DMS53 (cell line): Measurements from ENCODE around the gene EPN2.
A peak's percentile ranks its signal among the peaks of the same experiment; 100 is the strongest.

Experiments
- DNase-seq: peaks from one replicate; lab custom pipeline; 2025; lab: John Stamatoyannopoulos, UW

The EPN2 gene

DNA sequence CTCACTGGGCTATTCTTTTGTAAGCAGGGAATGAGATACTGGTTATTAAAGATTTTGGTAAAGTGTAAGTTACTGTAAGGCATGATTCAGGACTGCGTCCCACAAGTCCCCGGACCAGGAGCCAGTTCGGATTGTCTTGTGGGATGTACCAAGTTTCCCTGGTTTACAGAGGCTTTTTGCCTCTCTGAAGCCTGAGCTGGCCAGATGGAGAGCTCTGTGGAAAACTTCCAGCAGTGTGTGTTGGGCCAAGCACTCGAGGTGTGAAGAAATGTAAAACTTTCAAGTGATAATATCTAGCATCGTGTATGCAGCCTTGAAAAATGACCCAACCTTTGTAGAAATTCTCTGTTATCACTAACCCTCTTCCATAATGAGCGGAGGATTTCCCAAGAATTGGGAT is 2.4 kb downstream of the EPN2 start:
- no peak for DNase-seq

DNA sequence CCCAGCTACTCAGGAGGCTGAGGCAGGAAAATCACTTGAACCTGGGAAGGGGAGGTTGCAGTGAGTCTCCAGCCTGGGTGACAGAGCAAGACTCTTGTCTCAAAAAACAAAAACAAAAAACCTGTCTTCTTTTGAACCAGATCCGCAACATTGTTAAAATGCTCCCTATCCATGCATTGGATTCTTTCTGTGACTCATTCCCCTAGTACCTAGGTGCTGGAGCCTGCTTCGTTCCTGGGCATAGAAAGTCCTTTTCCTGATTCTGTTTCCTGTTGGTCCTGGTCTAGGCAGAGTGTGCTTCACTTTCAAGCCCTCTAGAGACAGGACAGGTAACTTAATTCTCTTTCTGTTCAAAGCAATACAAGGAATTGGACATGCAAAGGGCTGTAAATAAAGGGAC is 5.2 kb downstream of the EPN2 start:
- DNase-seq, result peak; percentile 11

DNA sequence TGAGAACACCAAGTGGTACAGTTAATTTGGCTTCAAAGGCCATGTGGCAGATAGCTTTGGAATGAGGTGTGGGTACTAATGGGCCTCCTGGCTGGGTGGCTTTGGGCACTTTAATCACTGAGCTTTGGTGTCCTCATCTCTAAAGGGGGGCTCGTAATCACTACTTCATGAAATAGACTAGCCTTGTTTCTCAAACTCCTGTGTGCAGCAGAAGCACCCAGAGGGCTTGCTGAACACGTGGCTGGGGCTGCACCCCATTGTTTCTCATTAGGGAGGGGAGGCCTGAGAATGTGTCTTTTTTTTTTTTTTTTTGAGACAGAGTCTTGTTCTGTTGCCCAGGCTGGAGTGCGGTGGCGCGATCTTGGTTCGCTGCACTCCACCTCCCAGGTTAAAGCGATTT is 5.8 kb downstream of the EPN2 start:
- no peak for DNase-seq

DNA sequence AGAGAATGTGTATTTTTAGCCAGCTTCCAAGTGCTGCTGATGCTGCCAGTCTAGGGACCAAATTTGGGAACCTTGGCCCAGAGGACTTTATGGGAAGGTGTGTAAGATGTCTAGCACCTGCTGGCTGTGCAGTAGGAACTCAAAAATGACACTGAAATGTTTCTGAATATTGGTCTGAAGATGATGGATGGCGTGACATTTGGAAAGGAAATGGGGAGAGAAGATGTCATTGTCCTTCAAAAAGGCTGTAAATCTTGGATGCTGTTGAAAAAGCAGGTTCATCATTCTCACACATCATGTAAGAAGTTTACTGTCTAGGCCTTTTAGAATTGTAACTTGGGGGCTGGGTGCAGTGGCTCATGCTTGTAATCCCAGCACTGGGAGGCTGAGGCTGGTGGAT is 6.7 kb downstream of the EPN2 start:
- DNase-seq, result no peak

DNA sequence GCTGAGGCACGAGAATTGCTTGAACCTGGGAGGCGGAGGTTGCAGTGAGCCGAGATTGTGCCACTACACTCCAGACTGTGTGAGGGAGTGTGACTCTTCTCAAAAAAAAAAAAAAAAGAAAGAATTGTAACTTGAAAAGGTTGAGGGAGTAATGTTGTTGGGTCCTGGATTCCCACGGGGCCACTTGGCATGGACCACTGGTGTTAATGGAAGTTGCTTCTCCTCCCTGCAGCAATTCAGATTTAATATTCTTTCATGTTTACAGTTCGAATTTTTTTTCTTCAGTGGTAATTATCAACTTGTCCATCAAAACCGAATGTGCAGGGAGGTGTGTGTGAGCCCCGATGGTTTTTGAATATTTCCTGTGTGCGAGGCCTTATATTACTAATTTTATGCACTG is 7.2 kb downstream of the EPN2 start:
- DNase-seq, result no peak

DNA sequence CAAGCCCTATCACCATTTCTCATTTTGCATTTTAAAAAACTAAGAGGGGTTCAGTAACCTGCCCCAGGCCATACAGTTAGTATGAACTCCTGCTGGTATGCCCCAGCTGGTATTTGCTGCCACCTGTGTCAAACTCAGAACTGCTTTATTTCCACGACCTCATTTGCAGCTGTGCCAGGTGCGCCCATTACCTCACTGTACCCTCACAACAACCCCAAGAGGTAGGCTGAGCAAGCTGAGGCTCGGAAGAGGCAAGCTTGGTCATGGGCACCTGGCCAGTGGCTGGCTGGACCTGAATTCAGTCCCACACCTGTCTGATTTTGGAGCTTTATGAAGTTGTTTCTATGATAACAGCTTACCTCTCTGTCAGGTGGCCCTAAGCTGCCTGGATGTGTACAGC is 7.6 kb downstream of the EPN2 start:
- DNase-seq, result no peak

DNA sequence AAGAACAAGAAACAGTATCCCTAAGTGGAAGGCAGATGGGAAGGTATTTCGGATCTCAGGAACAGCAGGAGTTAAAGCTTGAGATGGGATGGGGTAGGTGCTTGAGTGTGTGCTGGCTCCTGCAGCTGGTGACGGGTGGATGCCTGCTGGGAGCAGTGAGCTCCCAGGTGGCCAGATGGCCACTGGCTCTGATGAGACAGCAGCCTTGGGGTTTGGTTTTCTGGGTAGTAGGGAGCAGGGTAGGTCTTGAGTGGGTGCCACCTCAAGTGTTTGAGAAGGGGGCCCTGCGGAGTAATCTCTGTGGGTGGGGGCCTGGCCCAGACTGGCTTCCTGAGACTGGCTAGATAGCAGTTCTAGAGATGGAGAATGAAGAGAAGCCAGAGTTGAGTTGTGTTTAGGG is 10.3 kb downstream of the EPN2 start:
- DNase-seq, result no peak

DNA sequence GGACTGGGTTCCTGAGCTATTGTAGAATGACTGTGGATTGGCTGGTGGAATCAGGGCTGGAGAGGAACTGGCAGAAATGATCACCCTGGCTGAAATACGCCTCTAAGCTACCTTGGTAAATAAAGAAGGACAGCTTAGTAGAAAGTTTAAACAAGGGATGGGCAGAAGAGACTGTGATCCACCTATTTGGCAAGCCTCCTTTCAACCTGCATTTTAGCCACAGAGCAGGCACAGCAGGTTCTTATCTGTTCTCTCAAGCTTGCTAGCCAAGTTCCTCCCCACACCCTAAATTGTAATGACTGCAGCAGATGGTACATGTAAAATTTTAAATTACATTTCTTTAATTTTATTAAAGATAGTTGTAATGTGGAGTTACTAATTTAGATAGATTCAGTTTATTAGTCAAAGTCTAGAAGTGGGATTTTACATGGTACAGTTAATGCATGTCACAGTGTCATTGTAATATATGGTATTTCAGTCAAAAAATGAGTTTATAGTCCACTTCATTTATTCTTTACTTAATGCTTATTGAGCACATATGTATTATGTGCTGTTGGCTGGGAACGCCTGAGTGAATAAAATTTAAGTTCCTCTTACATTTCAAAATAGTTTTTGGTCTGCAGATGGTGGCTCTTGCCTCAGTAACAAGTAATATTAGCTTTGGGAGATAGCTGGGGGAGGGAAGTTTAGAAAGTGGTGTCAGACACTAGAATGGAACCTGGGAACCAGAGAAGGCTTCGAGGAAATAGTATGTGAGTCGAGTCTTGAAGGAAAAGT is 11.2 kb downstream of the EPN2 start:
- DNase-seq, result no peak

DNA sequence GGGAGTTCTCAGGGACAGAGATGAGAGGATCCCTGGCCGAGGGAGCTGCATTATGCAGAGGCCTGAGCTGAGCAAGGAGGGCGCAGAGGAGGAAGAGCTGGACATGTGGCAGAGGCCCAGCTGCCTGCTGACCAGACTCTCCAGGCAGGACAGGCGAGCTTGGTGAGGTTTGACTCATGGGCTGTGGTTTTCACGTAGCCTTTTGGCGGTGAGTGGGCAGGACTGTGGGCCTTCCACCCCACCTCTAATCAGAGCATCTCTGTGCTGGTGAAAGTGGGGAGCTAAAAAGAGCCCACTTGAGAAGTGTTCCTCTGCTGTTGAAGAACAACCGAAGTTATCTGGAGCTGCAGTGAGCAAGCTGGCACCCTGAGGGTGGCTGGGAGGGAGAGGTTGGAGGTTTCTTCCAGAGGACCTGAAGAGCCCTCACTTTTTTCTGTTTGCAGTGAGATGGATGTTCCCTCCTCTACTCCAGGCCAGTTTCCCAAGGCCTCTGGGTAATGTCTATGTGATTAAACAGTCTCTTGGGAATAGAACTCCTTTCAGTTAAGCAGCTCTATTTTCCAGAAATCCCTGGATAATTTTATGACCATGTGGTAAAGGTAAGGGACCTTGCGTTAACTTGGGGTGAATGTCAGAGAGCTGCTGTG is 11.9 kb downstream of the EPN2 start:
- no peak for DNase-seq

DNA sequence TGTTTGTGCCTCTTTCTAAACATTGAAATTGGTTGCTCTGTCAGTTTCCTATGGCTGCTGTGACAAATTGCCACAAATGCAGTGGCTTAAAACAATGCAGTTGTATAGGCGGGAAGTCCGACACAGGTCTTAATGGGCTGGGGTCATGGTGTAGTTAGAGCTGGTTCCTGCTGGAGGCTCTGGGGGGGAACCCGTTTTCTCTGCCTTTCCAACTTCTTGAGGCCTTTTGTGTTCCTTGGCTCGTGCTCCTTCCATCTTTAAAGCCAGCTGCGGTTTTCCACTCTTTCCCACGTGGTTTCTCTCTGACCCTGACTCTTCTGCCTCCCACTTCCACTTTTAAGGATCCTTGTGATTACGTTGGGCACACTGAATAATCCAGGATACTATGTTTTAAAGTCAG is 12.5 kb downstream of the EPN2 start:
- no peak for DNase-seq

DNA sequence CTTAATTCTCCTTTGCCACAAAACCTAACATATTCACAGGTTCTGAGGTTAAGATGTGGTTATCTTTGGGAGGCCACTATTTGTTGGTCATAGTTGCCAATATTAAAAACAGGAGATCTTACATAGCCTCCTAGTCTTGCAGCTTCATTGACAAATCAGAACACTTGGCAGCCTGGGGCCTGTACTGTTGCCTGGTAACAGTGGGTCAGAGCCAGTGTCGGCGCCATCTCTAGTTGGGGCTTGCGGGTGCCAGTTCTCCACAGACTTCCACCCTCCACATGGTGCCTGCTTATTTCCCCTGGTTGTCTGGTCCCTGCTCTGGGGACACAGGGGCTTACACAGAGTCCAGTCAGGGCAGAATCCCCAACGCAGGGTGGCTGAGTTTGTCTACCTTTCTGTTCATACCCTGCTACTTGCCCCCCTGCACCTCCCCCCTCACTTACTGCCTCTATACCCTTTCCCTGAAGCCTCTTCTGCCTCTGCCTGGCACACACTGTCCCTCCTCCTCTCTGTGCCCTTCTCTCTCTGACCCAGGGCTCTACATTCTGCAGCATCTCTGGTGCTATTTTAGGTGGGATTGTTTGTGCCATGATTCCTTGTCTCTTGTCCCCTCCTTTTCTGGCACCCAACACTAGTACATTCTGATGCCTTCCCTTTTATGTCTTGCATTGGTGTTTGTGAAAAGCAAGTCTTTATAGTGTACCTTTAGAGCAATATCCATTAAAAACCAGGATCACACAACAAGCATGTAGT is 13.4 kb downstream of the EPN2 start:
- no peak for DNase-seq

DNA sequence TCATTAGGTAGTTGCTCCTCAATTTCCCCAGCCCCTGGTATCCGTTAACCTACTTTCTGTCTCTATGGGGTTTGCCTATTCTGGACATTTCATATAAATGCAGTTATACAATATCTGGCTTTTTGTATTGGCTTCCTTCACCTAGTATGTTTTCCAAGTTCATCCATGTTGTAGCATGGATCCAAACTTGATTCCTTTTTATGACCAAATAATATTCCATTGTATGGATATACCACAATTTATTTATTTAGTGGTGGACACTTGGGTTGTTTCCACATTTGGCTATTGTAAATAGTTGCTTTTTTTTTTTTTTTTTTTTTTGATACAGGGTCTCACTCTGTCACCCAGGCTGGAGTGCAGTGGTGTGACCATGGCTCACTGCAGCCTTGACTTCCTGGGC is 15.9 kb downstream of the EPN2 start:
- no peak for DNase-seq

DNA sequence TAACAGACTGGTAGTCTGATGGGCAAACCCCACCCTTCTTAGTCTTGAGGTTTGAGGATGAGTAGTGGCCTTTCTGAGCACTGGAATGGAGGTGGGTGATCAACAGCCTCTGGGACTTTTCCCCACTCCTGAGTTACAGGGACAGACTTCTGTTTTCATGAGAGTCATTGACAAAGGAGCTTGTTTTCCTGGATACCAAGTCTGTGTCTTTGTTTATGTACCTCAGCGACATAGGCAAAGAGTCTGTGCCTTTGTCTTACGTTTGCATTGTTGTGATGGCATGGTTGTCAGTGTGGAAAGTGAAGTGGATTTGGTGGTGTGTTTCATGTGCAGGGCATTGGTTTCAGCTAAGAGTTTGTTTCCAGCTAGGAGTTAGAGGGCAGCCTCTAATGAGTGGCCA is 17.5 kb downstream of the EPN2 start:
- peak; percentile 48 for DNase-seq

DNA sequence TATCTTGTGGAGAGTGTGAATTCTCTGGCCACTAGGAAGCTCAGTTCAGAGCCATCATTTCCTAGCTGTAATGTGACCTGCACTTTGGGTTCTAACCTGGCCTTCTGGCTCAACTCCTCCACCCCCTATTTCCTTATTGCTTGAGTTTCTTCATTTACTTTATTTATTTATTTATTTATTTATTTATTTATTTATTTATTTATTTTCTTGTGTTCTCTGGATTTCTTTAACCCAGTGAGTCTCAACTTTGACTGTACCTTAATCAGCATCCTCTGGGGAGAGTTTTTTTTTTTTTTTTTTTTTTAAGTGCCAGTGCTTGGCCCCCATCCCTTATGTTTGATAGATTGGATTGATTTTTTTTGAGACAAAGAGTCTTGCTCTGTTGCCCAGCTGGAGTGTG is 18.1 kb downstream of the EPN2 start:
- no peak for DNase-seq

DNA sequence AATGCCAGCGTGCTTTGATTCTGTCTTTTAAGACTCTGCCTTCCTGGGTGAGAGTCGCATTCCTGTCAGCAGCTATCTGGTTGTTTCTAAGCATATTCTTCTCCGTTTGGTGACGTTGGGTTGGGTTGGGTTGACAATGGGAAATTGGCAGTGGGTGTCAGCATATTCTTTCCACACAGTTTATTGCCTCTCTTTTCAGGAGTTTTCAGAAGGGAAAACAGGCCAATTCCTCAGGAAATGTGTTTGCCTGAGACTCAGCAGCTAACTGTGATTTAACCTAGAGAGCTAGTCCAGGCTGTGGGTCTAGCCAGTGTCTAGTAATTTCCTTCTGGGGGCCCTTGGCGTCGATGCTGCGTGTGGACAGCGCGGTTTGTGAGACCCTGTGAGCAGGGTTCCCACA is 21.2 kb downstream of the EPN2 start:
- no peak for DNase-seq

DNA sequence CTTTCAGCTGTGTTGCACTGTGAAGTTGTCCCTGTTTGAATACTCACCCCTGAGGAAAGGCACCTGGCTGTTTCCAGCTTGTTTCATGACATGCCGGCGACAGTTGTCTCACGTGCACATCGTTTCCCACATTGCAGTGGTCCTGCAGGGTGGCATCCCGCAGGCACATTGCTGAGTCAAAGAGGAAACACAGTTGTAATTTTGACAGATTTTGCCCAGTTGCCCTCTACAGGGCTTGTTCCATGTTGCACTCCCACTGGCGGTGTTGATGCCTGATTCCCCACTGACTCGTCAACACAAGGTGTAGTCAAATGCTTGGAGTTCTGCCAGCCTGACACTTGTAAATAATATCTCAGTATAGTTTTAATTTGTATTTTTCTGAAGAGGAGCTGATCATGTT is 23.8 kb downstream of the EPN2 start:
- DNase-seq, result peak; percentile 10

DNA sequence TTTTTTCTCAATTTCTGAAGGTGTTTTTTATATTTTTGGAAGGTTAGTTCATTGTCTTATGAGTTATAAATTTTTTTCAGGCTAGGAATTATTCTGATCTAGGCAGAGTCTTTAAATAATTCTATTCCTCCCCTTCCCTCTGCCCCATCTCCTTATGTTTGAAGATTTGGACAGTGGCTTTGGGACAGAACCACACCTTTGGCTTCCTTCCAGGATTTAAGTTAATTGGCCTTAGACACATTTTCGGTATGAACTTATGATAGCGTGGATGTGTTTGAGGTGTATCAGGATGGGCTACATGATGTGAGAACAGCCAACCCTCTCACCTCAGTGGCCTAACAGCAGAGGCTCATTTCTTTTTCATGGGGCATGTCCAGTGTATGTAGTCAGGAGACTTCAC is 24.3 kb downstream of the EPN2 start:
- DNase-seq, result no peak

DNA sequence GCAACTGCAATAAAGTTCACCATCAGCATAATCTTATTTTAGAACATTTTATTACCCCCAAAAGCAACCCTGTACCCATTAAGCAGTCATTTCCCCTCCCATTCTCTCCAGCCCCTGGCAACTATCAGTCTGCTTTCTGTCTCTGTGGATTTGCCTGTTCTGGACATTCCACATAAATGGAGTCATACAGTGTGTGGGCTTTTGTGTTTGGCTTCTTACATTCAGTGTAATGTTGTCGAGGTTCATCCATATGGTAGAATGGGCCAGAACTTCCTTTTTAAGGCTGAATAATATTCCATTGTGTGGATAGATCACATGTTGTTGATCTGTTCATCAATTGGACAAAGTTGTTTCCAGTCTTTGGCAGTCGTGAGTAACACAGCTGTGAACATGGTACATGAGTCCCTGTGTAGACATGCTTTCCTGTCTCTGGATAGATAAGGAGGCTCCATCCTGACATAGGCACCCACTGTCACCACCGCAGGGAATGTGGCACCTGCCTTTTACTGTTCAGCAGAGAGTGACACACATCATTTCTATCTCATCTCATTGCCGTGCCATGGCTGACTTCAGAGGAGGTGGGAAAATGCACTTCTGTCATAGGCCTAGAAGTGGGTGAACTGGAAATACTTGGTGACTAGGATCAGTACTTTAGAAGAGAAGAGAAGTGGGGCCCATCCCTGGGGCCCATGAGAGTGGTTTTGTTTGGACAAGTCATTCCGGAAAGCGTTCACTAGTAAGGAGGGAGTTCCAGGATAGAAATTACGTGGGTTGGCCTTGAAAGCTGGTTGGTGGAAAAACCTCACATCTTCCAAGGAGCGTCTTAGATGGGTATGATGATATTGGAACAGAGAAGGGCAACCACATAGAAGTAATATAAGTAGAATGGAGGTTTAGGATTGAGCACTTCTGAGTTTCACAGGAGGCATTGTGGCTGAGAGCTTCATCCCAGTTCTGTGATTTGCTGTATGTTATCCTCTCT is 25.8 kb downstream of the EPN2 start:
- no peak for DNase-seq

DNA sequence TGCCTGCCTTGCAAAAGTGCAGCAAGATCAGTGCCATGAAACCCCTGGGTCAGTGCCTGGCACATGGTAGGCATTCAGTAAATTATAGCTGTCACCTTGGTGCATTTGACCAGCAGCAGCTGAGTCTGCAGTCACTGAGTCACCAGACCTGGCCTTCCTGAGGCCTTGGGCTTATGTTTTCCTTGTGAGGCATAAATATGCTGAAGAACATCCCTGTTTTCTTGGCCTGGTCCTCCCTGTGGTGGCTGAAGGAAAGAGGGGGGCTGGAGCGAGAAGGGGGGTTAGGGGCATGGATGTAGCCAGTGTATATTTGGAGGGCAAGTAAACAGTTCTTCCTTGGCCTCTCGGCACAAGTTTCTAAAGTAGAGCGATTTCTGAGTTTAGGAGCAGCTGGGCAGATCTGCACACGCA is 26.5 kb downstream of the EPN2 start:
- no peak for DNase-seq

DNA sequence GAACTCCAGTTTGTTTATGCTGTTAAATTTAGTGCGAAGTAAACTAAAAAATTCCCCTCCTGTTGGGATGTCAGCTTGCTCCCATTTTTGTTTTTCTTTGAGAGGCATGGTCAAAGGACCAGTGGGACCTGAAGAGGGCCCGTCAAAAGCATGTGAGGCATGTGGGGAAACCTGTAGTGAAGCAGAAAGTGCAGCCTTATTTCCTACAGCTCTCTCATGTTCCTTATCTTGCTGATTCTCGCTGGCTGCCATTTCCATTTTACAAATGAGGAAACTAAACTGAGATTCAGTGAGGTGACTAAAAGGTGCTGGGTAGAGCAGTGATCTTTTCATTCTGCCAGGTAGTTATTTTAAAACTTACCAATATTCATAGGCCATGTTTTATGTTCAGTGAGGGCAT is 27.1 kb downstream of the EPN2 start:
- no peak for DNase-seq

DNA sequence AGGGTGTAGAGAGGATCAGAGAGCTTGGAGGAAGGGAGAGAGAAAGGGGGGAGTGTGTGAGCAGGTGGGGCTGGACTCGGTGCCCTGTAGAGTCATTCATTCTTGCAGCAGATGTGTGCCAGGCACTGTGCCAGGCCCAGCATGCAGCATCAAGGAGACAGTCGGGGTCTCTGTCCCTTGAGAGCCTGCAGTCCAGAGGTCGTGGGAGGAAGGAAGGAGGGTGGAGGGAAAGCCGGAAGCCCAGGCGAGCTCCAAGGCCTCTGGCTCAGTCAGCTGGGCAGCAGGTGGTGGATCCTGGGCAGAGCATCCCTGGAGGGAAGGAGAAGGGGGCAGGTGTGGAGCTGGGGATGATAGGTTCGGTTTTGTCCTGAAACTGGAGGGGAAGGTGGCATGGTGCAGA is 27.5 kb downstream of the EPN2 start:
- DNase-seq, result no peak

DNA sequence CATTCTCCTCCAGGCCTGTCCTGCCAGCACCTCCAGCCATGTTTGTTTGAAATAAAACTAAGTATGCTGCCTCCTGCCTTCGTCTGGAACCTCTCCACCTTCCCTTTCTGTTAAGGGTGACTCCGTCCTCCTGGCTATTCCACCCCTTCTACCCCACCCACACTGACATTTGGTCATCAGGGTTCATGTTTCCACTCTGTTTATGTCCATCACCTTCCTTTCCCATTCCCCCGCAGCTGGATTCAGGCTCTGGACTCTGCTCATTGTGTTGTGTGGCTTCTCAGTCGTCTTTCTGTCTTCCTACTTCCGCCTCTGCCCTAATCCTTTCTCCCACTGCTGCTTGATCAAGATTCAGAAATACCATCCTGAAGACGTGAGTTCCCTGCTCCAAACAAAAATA is 28.6 kb downstream of the EPN2 start:
- DNase-seq, result no peak
